ENCODE data around the gene RET.

DNA sequence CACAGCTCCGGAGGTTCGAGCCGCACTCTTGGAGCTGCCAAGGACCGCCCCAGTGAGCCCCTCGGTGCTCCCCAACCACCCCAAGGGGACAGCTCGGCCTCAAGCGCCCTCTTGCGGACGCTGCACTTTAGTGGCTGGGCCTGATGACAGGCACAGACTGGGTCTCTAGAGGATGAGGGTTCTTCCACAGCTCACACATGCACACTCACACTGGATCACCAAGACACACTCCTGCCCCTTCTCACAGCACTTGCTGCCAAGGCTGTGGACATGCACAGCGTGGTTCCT lies 2.1 kb downstream of the RET start:
- TF ChIP-seq, protein P1, sequence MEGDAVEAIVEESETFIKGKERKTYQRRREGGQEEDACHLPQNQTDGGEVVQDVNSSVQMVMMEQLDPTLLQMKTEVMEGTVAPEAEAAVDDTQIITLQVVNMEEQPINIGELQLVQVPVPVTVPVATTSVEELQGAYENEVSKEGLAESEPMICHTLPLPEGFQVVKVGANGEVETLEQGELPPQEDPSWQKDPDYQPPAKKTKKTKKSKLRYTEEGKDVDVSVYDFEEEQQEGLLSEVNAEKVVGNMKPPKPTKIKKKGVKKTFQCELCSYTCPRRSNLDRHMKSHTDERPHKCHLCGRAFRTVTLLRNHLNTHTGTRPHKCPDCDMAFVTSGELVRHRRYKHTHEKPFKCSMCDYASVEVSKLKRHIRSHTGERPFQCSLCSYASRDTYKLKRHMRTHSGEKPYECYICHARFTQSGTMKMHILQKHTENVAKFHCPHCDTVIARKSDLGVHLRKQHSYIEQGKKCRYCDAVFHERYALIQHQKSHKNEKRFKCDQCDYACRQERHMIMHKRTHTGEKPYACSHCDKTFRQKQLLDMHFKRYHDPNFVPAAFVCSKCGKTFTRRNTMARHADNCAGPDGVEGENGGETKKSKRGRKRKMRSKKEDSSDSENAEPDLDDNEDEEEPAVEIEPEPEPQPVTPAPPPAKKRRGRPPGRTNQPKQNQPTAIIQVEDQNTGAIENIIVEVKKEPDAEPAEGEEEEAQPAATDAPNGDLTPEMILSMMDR (IDR thresholded peaks at IDR 0.05; ENCODE audit: borderline replicate concordance, extremely low read depth, low read length, poor library complexity, severe bottlenecking), result no peak
- no peak for TF ChIP-seq EZH2 (IDR thresholded peaks at IDR 0.05; ENCODE audit: borderline replicate concordance, low read depth, low read length, severe bottlenecking)

Measured in DND-41 (cell line).